Vein endothelial cell (primary cell): ENCODE results near the gene OR10J5. TPM values are rescaled to one million over a fixed set of nuclear protein-coding genes. Genes with fewer than 3 reads are reported as not detected.

Experiments used
- total RNA-seq: library from RNA; depleted of rRNA; stranded (reverse); fragments of >200 nt; gene quantifications from 2 replicates; pipeline ENCODE4 v1.2.3, GENCODE V29; 2012

The OR10J5 gene, protein sequence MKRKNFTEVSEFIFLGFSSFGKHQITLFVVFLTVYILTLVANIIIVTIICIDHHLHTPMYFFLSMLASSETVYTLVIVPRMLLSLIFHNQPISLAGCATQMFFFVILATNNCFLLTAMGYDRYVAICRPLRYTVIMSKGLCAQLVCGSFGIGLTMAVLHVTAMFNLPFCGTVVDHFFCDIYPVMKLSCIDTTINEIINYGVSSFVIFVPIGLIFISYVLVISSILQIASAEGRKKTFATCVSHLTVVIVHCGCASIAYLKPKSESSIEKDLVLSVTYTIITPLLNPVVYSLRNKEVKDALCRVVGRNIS
- total RNA-seq: not detected in 2 replicates

DNA sequence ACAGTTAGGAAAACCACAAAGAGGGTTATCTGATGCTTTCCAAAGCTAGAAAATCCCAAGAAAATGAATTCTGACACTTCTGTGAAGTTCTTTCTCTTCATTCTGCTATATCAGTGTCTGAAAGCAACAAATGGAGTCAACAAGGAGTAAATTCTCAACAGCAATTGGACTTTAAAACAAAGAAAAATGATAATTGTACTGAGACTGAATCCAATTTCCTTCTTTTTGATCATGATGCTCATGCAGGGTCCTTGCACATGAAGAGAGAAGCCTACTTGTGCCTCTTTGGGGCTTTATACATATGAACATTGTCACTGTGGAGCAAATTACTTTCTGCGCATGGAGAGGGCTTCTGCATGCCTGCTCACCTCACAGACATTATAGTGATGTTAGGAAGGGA, at the start of gene OR10J5:
Gene OR10J5 (minus strand): TSS at position 101 of the 400 bp plus-strand sequence. CDS start 0 bp downstream, at position 101.

Other genes with a start within 250 kb of the OR10J5 start
- not detected in 2 replicates for gene FCER1A, start 233.7 kb downstream of the OR10J5 start, total RNA-seq
- not detected in 2 replicates for gene OR10J4, start 103.8 kb downstream of the OR10J5 start, total RNA-seq
- not detected in 2 replicates for gene OR10J1, start 96.3 kb downstream of the OR10J5 start, total RNA-seq
- not detected in 2 replicates for gene APCS, start 51.8 kb upstream of the OR10J5 start, total RNA-seq
- gene CRP, start 178.6 kb upstream of the OR10J5 start, total RNA-seq: 0.10 TPM in 1 of 2 replicates, not detected in the other
- gene DUSP23, start 245.0 kb upstream of the OR10J5 start, total RNA-seq: 49.9 and 63.4 TPM in 2 replicates